Measurements from ENCODE around the gene TM9SF4.
A peak's percentile ranks its signal among the peaks of the same experiment; 100 is the strongest.
"Not testable (repeated sequence)": the region's sequence is repeated elsewhere in the genome, so short reads cannot be mapped to it uniquely, and the experiment has no call there.

TM9SF4 gene

GRCh38 chr20:32188376-32189122, 79.0 kb downstream of the TM9SF4 start:
- Mint-ChIP-seq H3K4me1 (ENCODE audit: low read depth) (peaks cover 14% of the 10 kb centered on the region), H3K4me3 (no peak overlapping the region), H3K9me3 (no peaks in the 10 kb centered on the region), H3K27ac (no peak overlapping the region), H3K36me3 (ENCODE audit: low read depth) (peaks cover 10% of the 10 kb centered on the region), H3K27me3 (peaks cover 15% of the 10 kb centered on the region)
- intact Hi-C loops (cut with micrococcal nuclease), result no loop called here

- peaks cover 19% of the 10 kb centered on the region for H3K4me1 Mint-ChIP-seq (ENCODE audit: low read depth)
- intact Hi-C loops (cut with micrococcal nuclease), result no loop called here
- no peak overlapping the region for H3K4me3 Mint-ChIP-seq
- no peaks in the 10 kb centered on the region for H3K9me3 Mint-ChIP-seq
- peaks cover 15% of the 10 kb centered on the region for H3K36me3 Mint-ChIP-seq (ENCODE audit: low read depth)
- H3K27me3 Mint-ChIP-seq, result peaks cover 15% of the 10 kb centered on the region
- no peak overlapping the region for H3K27ac Mint-ChIP-seq
These were observed 79.6 kb downstream of the TM9SF4 start for GRCh38 chr20:32189123-32189410.

GRCh38 chr20:32189691-32190615, 80.4 kb downstream of the TM9SF4 start:
- peaks cover 22% of the 10 kb centered on the region for H3K36me3 Mint-ChIP-seq (ENCODE audit: low read depth)
- H3K4me3 Mint-ChIP-seq, result peak overlapping the region; percentile 80
- peaks cover 15% of the 10 kb centered on the region for H3K27me3 Mint-ChIP-seq
- H3K4me1 Mint-ChIP-seq (ENCODE audit: low read depth), result peaks cover 24% of the 10 kb centered on the region
- H3K9me3 Mint-ChIP-seq, result no peaks in the 10 kb centered on the region
- peak overlapping the region; percentile 21 for H3K27ac Mint-ChIP-seq
- intact Hi-C loops (cut with micrococcal nuclease), result no loop called here

GRCh38 chr20:32190616-32191415, 81.3 kb downstream of the TM9SF4 start:
- intact Hi-C loops (cut with micrococcal nuclease), result no loop called here
- Mint-ChIP-seq H3K27ac (no peak overlapping the region), H3K9me3 (no peaks in the 10 kb centered on the region), H3K4me1 (ENCODE audit: low read depth) (peaks cover 33% of the 10 kb centered on the region), H3K4me3 (peak overlapping the region; percentile 64), H3K27me3 (peaks cover 15% of the 10 kb centered on the region), H3K36me3 (ENCODE audit: low read depth) (peaks cover 30% of the 10 kb centered on the region)

GRCh38 chr20:32191422-32191821, 81.9 kb downstream of the TM9SF4 start:
- Mint-ChIP-seq H3K4me1 (ENCODE audit: low read depth) (peaks cover 33% of the 10 kb centered on the region), H3K4me3 (no peak overlapping the region), H3K27me3 (peaks cover 15% of the 10 kb centered on the region), H3K36me3 (ENCODE audit: low read depth) (peaks cover 36% of the 10 kb centered on the region), H3K9me3 (no peaks in the 10 kb centered on the region), H3K27ac (no peak overlapping the region)
- intact Hi-C loops (cut with micrococcal nuclease), result no loop called here

GRCh38 chr20:32191873-32192272, 82.4 kb downstream of the TM9SF4 start:
- Mint-ChIP-seq H3K4me3 (no peak overlapping the region), H3K36me3 (ENCODE audit: low read depth) (peaks cover 41% of the 10 kb centered on the region), H3K4me1 (ENCODE audit: low read depth) (peaks cover 33% of the 10 kb centered on the region), H3K27me3 (peaks cover 15% of the 10 kb centered on the region), H3K9me3 (no peaks in the 10 kb centered on the region), H3K27ac (no peak overlapping the region)
- intact Hi-C loops (cut with micrococcal nuclease), result no loop called here

GRCh38 chr20:32192698-32193097, 83.2 kb downstream of the TM9SF4 start:
- peaks cover 35% of the 10 kb centered on the region for H3K4me1 Mint-ChIP-seq (ENCODE audit: low read depth)
- no peak overlapping the region for H3K27ac Mint-ChIP-seq
- intact Hi-C loops (cut with micrococcal nuclease), result no loop called here
- H3K9me3 Mint-ChIP-seq, result no peaks in the 10 kb centered on the region
- no peak overlapping the region for H3K4me3 Mint-ChIP-seq
- H3K27me3 Mint-ChIP-seq, result peaks cover 15% of the 10 kb centered on the region
- H3K36me3 Mint-ChIP-seq (ENCODE audit: low read depth), result peaks cover 49% of the 10 kb centered on the region

- intact Hi-C loops (cut with micrococcal nuclease); H3K27ac Mint-ChIP-seq; H3K9me3 Mint-ChIP-seq; H3K4me3 Mint-ChIP-seq: not testable (repeated sequence)
- peaks cover 54% of the 10 kb centered on the region for H3K36me3 Mint-ChIP-seq (ENCODE audit: low read depth)
- peaks cover 42% of the 10 kb centered on the region for H3K4me1 Mint-ChIP-seq (ENCODE audit: low read depth)
- peaks cover 15% of the 10 kb centered on the region for H3K27me3 Mint-ChIP-seq
These were observed 83.8 kb downstream of the TM9SF4 start for GRCh38 chr20:32193336-32193735.

- no peak overlapping the region for H3K4me3 Mint-ChIP-seq
- peaks cover 56% of the 10 kb centered on the region for H3K36me3 Mint-ChIP-seq (ENCODE audit: low read depth)
- peaks cover 13% of the 10 kb centered on the region for H3K27me3 Mint-ChIP-seq
- H3K27ac Mint-ChIP-seq, result no peak overlapping the region
- H3K9me3 Mint-ChIP-seq, result no peaks in the 10 kb centered on the region
- peaks cover 48% of the 10 kb centered on the region for H3K4me1 Mint-ChIP-seq (ENCODE audit: low read depth)
- intact Hi-C loops (cut with micrococcal nuclease), result no loop called here
These were observed 84.5 kb downstream of the TM9SF4 start for GRCh38 chr20:32193996-32194395.

GRCh38 chr20:32195581-32195980, 86.1 kb downstream of the TM9SF4 start:
- intact Hi-C loops (cut with micrococcal nuclease), result no loop called here
- Mint-ChIP-seq H3K4me3 (no peak overlapping the region), H3K9me3 (no peaks in the 10 kb centered on the region), H3K27ac (no peak overlapping the region), H3K4me1 (ENCODE audit: low read depth) (peaks cover 60% of the 10 kb centered on the region), H3K36me3 (ENCODE audit: low read depth) (peaks cover 72% of the 10 kb centered on the region), H3K27me3 (peaks cover 4% of the 10 kb centered on the region)

GRCh38 chr20:32196613-32197012, 87.1 kb downstream of the TM9SF4 start:
- H3K9me3 Mint-ChIP-seq; H3K27me3 Mint-ChIP-seq; intact Hi-C loops (cut with micrococcal nuclease); H3K27ac Mint-ChIP-seq; H3K4me3 Mint-ChIP-seq: not testable (repeated sequence)
- Mint-ChIP-seq H3K36me3 (ENCODE audit: low read depth) (peaks cover 82% of the 10 kb centered on the region), H3K4me1 (ENCODE audit: low read depth) (peaks cover 62% of the 10 kb centered on the region)

GRCh38 chr20:32197136-32197535, 87.6 kb downstream of the TM9SF4 start:
- H3K36me3 Mint-ChIP-seq (ENCODE audit: low read depth), result peaks cover 87% of the 10 kb centered on the region
- H3K4me1 Mint-ChIP-seq (ENCODE audit: low read depth), result peaks cover 68% of the 10 kb centered on the region
- H3K27ac Mint-ChIP-seq; H3K9me3 Mint-ChIP-seq; intact Hi-C loops (cut with micrococcal nuclease); H3K4me3 Mint-ChIP-seq; H3K27me3 Mint-ChIP-seq: not testable (repeated sequence)

- H3K4me3 Mint-ChIP-seq, result no peak overlapping the region
- no peaks in the 10 kb centered on the region for H3K27me3 Mint-ChIP-seq
- H3K36me3 Mint-ChIP-seq (ENCODE audit: low read depth), result peaks cover 84% of the 10 kb centered on the region
- H3K27ac Mint-ChIP-seq, result no peak overlapping the region
- H3K9me3 Mint-ChIP-seq, result no peaks in the 10 kb centered on the region
- peaks cover 77% of the 10 kb centered on the region for H3K4me1 Mint-ChIP-seq (ENCODE audit: low read depth)
- intact Hi-C loops (cut with micrococcal nuclease), result no loop called here
These were observed 89.5 kb downstream of the TM9SF4 start for GRCh38 chr20:32199006-32199405.
